SK-N-MC (cell line): ENCODE measurements around the gene IL1A.

ENCODE experiments used
- EZH2 ChIP-seq: fragments of 200-600 bp; sonication (generic); IDR thresholded peaks from one replicate; pipeline ENCODE4 v1.6.1; 2017; ENCODE audit warnings: antibody characterized with exemption
- FOXP2 ChIP-seq: optimal IDR thresholded peaks from 2 replicates; pipeline ENCODE3; 2011; ENCODE audit warnings: mild to moderate bottlenecking, moderate library complexity; ENCODE audit not compliant: insufficient read depth; ENCODE audit errors: extremely low read length, control extremely low read depth
- POLR2AphosphoS5 ChIP-seq: IDR thresholded peaks from 2 replicates; pipeline ENCODE4 v1.6.1; 2012; ENCODE audit warnings: mild to moderate bottlenecking, low read depth, low read length, borderline replicate concordance

DNA sequence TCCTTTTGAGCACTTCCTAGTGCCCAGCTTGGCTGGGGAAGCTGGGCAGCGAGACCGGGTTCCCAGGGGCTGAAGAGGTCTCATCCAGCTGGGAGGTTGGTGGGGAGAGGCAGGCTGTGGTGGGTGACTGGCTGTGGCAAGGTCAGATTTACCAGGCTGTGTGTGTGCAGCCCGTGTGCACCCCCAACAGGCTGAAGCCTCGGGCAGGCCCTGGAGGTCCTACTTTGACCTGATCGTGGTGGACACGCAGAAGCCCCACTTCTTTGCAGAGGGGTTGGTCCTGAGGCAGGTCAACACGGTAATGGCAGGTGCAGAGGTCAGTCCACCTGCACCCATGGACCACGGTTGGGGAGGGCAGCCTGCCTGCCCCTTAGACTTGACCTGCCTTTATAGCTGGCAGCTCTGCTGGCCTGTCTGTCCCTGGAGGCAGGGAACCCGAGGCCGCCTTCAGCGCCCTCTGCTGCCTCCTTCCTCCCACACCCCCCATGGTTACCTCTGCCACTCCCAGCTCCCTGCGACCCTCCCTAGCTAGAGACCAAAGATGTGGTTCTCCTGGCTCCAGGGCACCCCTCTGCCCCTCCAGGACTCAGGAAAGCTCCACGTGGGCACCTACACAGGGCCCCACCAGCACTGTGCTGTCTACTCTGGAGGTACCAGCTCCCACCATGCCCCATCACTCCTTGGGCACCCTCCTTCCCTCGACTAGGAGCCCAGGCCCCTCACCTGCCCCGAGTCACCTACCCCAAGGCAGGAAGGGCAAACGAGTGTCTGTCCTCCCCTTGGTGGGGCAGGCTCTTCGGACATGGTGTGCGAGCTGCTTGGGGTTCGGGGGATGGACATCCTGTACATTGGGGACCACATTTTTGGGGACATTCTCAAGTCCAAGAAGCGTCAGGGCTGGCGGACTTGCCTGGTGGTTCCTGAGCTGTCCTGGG lies 59.4 kb downstream of the IL1A start:
- TF ChIP-seq EZH2, result no peak
- TF ChIP-seq POLR2AphosphoS5, result no peak
- TF ChIP-seq FOXP2, result no peak
